Vagina (tissue), 2 donors: ENCODE results near the gene LCN15. TPM values are rescaled to one million over a fixed set of nuclear protein-coding genes. Genes with fewer than 3 reads are reported as not detected.
"Not testable (repeated sequence)": the region's sequence is repeated elsewhere in the genome, so short reads cannot be mapped to it uniquely, and the experiment has no call there.

Source experiments
- DNase-seq, 2 donors: peaks; one replicate each; pipeline ENCODE4 v3.0.0-alpha.2; 2017; ENCODE audit errors: extremely low spot score in 2 of 2
- H3K27ac ChIP-seq: fragments of 200-600 bp; sonication (generic); one replicate; pipeline ENCODE4 v1.5.1; 2019
- H3K27me3 ChIP-seq: fragments of 200-600 bp; sonication (generic); one replicate; pipeline ENCODE4 v1.5.1; 2019
- H3K36me3 ChIP-seq, 2 donors: fragments of 200-600 bp; sonication (generic); one replicate each; pipeline ENCODE4 v1.5.1; 2017 to 2019
- H3K4me1 ChIP-seq: fragments of 200-600 bp; sonication (generic); one replicate; pipeline ENCODE4 v1.5.1; 2019
- H3K4me3 ChIP-seq, 2 donors: fragments of 200-600 bp; sonication (generic); 1 replicate in 1 of 2; 2 replicates in 1 of 2; pipeline ENCODE4 v1.5.1; 2016 to 2019
- H3K9me3 ChIP-seq: fragments of 200-600 bp; sonication (generic); one replicate; pipeline ENCODE4 v1.5.1; 2019
- CTCF ChIP-seq, 3 experiments: fragments of 450-650 bp in 2 of 3; fragments of 200-600 bp in 1 of 3; sonication (generic) in 1 of 3; IDR thresholded peaks; one replicate each; pipeline ENCODE4 v1.5.1; 2017 to 2019; ENCODE audit warnings: antibody characterized with exemption in 3 of 3, mild to moderate bottlenecking in 2 of 3, moderate library complexity in 2 of 3
- POLR2A ChIP-seq, 2 donors: fragments of 450-650 bp; IDR thresholded peaks; one replicate each; pipeline ENCODE4 v1.6.1; 2017; ENCODE audit warnings: antibody characterized with exemption in 2 of 2, mild to moderate bottlenecking in 2 of 2, moderate library complexity in 2 of 2
- POLR2AphosphoS5 ChIP-seq, 2 donors: sonication (generic); formaldehyde crosslinking; IDR thresholded peaks; one replicate each; pipeline ENCODE4 v1.9.0; 2017; ENCODE audit warnings: antibody characterized with exemption in 2 of 2, mild to moderate bottlenecking in 2 of 2, low read depth in 1 of 2; ENCODE audit not compliant: insufficient read depth in 1 of 2
- intact Hi-C: fragments of 100-400 bp; cut with DNase I; formaldehyde crosslinking; loops from one replicate; pipeline ENCODE4 v1.15.1; 2023
- total RNA-seq: library from RNA; depleted of rRNA; stranded (reverse); fragments of >200 nt; gene quantifications from one replicate; pipeline ENCODE4 v1.2.3, GENCODE V29; 2016

Gene LCN15
- total RNA-seq, 1 donor from 2014 or later = not detected

GRCh38 chr9:136803551-136804508 is 39.5 kb upstream of the LCN15 start:
- Histone ChIP-seq H3K27ac (no peak overlapping the region), H3K9me3 (no peaks in the 10 kb centered on the region), H3K4me3 (no peak overlapping the region), H3K4me1 (peaks cover 46% of the 10 kb centered on the region), H3K27me3 (no peaks in the 10 kb centered on the region), H3K36me3 (no peaks in the 10 kb centered on the region)
- peak in 1 of 2 donors; percentile 82 for DNase-seq
- intact Hi-C loops = no loop called here
- TF ChIP-seq CTCF (IDR thresholded peaks at IDR 0.05) (no peak), POLR2A (IDR thresholded peaks at IDR 0.05) (no peak), POLR2AphosphoS5 (IDR thresholded peaks at IDR 0.05; ENCODE audit: insufficient read depth in 1 of 2, low read depth in 1 of 2) (no peak)

- DNase-seq, H3K4me3 ChIP-seq, H3K27ac ChIP-seq, intact Hi-C loops, H3K9me3 ChIP-seq, H3K27me3 ChIP-seq, H3K36me3 ChIP-seq: not testable (repeated sequence)
- H3K4me1 ChIP-seq = peaks cover 45% of the 10 kb centered on the region
Observed at GRCh38 chr9:136803009-136803550, 38.8 kb upstream of the LCN15 start.

- no peaks in the 10 kb centered on the region for H3K27me3 ChIP-seq
- H3K4me1 ChIP-seq = peaks cover 45% of the 10 kb centered on the region
- TF ChIP-seq CTCF (IDR thresholded peaks at IDR 0.05) = no peak
- H3K9me3 ChIP-seq = no peaks in the 10 kb centered on the region
- H3K4me3 ChIP-seq = no peak overlapping the region
- no peaks in the 10 kb centered on the region for H3K36me3 ChIP-seq
- intact Hi-C loops = no loop called here
- DNase-seq = no peak
- no peak overlapping the region for H3K27ac ChIP-seq
Observed at GRCh38 chr9:136802321-136802720, 38.0 kb upstream of the LCN15 start.

- TF ChIP-seq CTCF (IDR thresholded peaks at IDR 0.05) (no peak), POLR2AphosphoS5 (IDR thresholded peaks at IDR 0.05; ENCODE audit: insufficient read depth in 1 of 2, low read depth in 1 of 2) (no peak), POLR2A (IDR thresholded peaks at IDR 0.05) (no peak)
- no peaks in the 10 kb centered on the region for H3K36me3 ChIP-seq
- no peak overlapping the region for H3K27ac ChIP-seq
- H3K9me3 ChIP-seq = no peaks in the 10 kb centered on the region
- H3K4me3 ChIP-seq = peak overlapping the region; percentile 9 to 36
- DNase-seq = no peak
- peaks cover 30% of the 10 kb centered on the region for H3K4me1 ChIP-seq
- intact Hi-C loops = no loop called here
- no peaks in the 10 kb centered on the region for H3K27me3 ChIP-seq
Observed at GRCh38 chr9:136799854-136800657, 35.7 kb upstream of the LCN15 start.

- TF ChIP-seq POLR2AphosphoS5 (IDR thresholded peaks at IDR 0.05; ENCODE audit: insufficient read depth in 1 of 2, low read depth in 1 of 2) = no peak
- TF ChIP-seq CTCF (IDR thresholded peaks at IDR 0.05) = no peak
- no peak for TF ChIP-seq POLR2A (IDR thresholded peaks at IDR 0.05)
- no peaks in the 10 kb centered on the region for H3K27me3 ChIP-seq
- peak overlapping the region; percentile 9 to 36 for H3K4me3 ChIP-seq
- no peak overlapping the region for H3K27ac ChIP-seq
- H3K4me1 ChIP-seq = peaks cover 30% of the 10 kb centered on the region
- no peaks in the 10 kb centered on the region for H3K9me3 ChIP-seq
- intact Hi-C loops = no loop called here
- no peaks in the 10 kb centered on the region for H3K36me3 ChIP-seq
- DNase-seq = peak in 1 of 2 donors; percentile 80
Observed at GRCh38 chr9:136799079-136799853, 34.9 kb upstream of the LCN15 start.
